ENCODE measurements around the gene RAB36. TPM values are rescaled to one million over a fixed set of nuclear protein-coding genes. Genes with fewer than 3 reads are reported as not detected.

The RAB36 gene
- total RNA-seq, 1 experiment from 2014 or later = 1.8 TPM

- ChIA-PET CTCF (interaction anchor here (0.7 to 9.3 kb wide), 20 partner anchors 11 to 207 kb away, joined by 3 to 114 read pairs (median 4); no protein-coding TSS in a partner anchor), POLR2A (interaction anchor here (1.3 kb wide), 1 partner anchor 103 kb away, joined by 3 read pairs; no protein-coding TSS in a partner anchor)
- DNase-seq (ENCODE audit: low spot score) (peak; percentile 84), ATAC-seq (peak; percentile 57)
- Mint-ChIP-seq H3K4me3 (no peak overlapping the region; the same call in 1 of the 2 replicates), H3K27me3 (ENCODE audit: low read depth) (no peaks in the 10 kb centered on the region; the same call in none of the 2 replicates), H3K9me3 (peaks cover 18% of the 10 kb centered on the region), H3K27ac (no peak overlapping the region), H3K36me3 (peaks cover 27% of the 10 kb centered on the region), H3K4me1 (peaks cover 39% of the 10 kb centered on the region)
- TF ChIP-seq SP1 (CRISPR knock-in tag; conservative IDR thresholded peaks at IDR 0.05) (0 out of 2 replicates have a peak, but pooled peaks have one; percentile 36), ZNF121 (CRISPR knock-in tag; IDR thresholded peaks at IDR 0.05) (no peak), CTCF (IDR thresholded peaks at IDR 0.05) (peak; percentile 88)
These were observed 33.4 kb downstream of the RAB36 start for GRCh38 chr22:23178512-23179254.

GRCh38 chr22:23179381-23180299 lies 34.4 kb downstream of the RAB36 start:
- peak overlapping the region; percentile 83; the same call in 1 of the 2 replicates for H3K27ac Mint-ChIP-seq
- ATAC-seq (no peak), DNase-seq (ENCODE audit: low spot score) (no peak)
- no peak for TF ChIP-seq SMAD4 (CRISPR knock-in tag; IDR thresholded peaks at IDR 0.05)
- TF ChIP-seq FOXK1 (CRISPR knock-in tag; IDR thresholded peaks at IDR 0.05) = 0 out of 2 replicates have a peak, but pooled peaks have one; percentile 6
- peaks cover 18% of the 10 kb centered on the region for H3K9me3 Mint-ChIP-seq
- H3K36me3 Mint-ChIP-seq = peaks cover 27% of the 10 kb centered on the region
- CTCF ChIA-PET = interaction anchor here (1.0 to 9.3 kb wide), 13 partner anchors 23 to 206 kb away, joined by 3 to 114 read pairs (median 7); no protein-coding TSS in a partner anchor
- H3K4me1 Mint-ChIP-seq = peaks cover 45% of the 10 kb centered on the region
- no peaks in the 10 kb centered on the region; the same call in none of the 2 replicates for H3K27me3 Mint-ChIP-seq (ENCODE audit: low read depth)
- POLR2A ChIA-PET = interaction anchor here (1.3 to 1.6 kb wide), 2 partner anchors 63 to 102 kb away, joined by 3 to 7 read pairs; no protein-coding TSS in a partner anchor
- H3K4me3 Mint-ChIP-seq = peak overlapping the region; percentile 72

GRCh38 chr22:23180301-23180892 lies 35.1 kb downstream of the RAB36 start, which contains the start of gene BCR:
TSS of gene BCR (plus strand) at chr22:23180509. CDS start at chr22:23180961, 452 bp downstream.
- ATAC-seq (peak; percentile 40), DNase-seq (ENCODE audit: low spot score) (peak; percentile 52)
- peak within 1 kb of the TSS; percentile 83; the same call in 1 of the 2 replicates for H3K27ac Mint-ChIP-seq
- H3K27me3 Mint-ChIP-seq (ENCODE audit: low read depth) = no peaks in the 10 kb centered on the region; the same call in none of the 2 replicates
- H3K4me3 Mint-ChIP-seq = peak within 1 kb of the TSS; percentile 82
- CTCF ChIA-PET = interaction anchor here (0.6 to 9.3 kb wide), 10 partner anchors 23 to 110 kb away, joined by 3 to 114 read pairs (median 5); no protein-coding TSS in a partner anchor
- peaks cover 53% of the 10 kb centered on the region for H3K4me1 Mint-ChIP-seq
- TF ChIP-seq FOXK1 (CRISPR knock-in tag; IDR thresholded peaks at IDR 0.05) = 0 out of 2 replicates have a peak, but pooled peaks have one; percentile 4
- TF ChIP-seq FOXP4 (CRISPR knock-in tag; IDR thresholded peaks at IDR 0.05) = 0 out of 2 replicates have a peak, but pooled peaks have one; percentile 10
- TF ChIP-seq HMGXB4 (CRISPR knock-in tag; IDR thresholded peaks at IDR 0.05) = no peak; the same call in 1 of the 2 replicates
- peak; percentile 36; the same call in 1 of the 2 replicates for TF ChIP-seq SP1 (CRISPR knock-in tag; conservative IDR thresholded peaks at IDR 0.05)
- POLR2A ChIA-PET = interaction anchor here (1.1 to 1.6 kb wide), 2 partner anchors 63 to 101 kb away, joined by 3 to 7 read pairs; no protein-coding TSS in a partner anchor
- H3K9me3 Mint-ChIP-seq = peaks cover 18% of the 10 kb centered on the region
- H3K36me3 Mint-ChIP-seq = peaks cover 27% of the 10 kb centered on the region
